Measurements from ENCODE around the gene IRGQ. TPM values are rescaled to one million over a fixed set of nuclear protein-coding genes. Genes with fewer than 3 reads are reported as not detected.
A peak's percentile ranks its signal among the peaks of the same experiment; 100 is the strongest.

IRGQ gene
- total RNA-seq, 1 experiment from 2014 or later, result 37.7 TPM

DNA sequence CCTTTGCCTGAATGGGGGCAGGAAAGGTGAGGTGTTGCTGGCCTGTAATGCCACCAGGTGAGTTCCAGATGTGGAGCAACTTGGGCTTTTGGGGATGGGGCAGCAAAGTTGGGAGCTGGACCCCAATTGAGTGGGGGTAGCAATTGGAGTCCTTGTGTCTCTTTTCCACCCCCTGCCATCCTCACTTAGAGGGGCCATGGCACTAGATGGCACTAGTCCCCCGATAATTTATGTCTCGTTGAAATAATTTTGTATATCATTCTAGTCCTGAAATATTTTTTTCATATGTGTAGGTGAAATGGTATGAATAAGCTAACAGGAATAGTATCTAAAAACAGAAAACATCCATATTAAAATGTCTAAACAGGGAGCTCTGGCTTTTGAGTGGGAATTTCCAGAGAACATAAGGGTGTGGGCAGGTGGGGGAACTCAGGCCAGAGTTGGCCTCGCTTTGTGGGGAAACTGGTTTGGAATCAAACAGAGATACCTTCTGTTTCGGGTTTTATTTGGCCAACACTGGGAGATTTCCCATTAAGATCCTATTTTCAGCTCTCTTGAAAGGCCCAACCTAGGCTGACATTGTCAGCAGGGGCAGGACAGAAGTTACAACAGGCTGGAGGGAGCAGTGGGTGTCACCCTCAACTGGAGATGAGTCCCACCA is 3.8 kb upstream of the IRGQ start:
- Histone ChIP-seq H3K4me1 (ENCODE audit: insufficient read depth, low read length, poor library complexity, severe bottlenecking) (peaks cover 7% of the 10 kb centered on the region), H3K36me3 (ENCODE audit: insufficient read depth, low read length, poor library complexity, severe bottlenecking) (peaks cover 21% of the 10 kb centered on the region), H3K27me3 (replicated peaks; ENCODE audit: insufficient read depth, low read depth, low read length, poor library complexity) (no peaks in the 10 kb centered on the region), H3K27ac (ENCODE audit: low read depth, low read length, poor library complexity, severe bottlenecking) (no peak overlapping the region), H3K4me3 (ENCODE audit: low read depth, low read length, poor library complexity, severe bottlenecking) (no peak overlapping the region), H3K9me3 (ENCODE audit: low read depth, low read length, poor library complexity, severe bottlenecking) (no peaks in the 10 kb centered on the region)
- TSS peak; percentile 7 for BruUV-seq (replicated peaks)
- intact Hi-C loops (cut with micrococcal nuclease; ENCODE audit: unreplicated experiment), result loop anchor here (5.0 kb wide), 1 partner anchor 152 kb away; no protein-coding TSS in a partner anchor
- ChIA-PET CTCF (no interaction called here), POLR2A (ENCODE audit: low non-redundant PET) (no interaction called here)
- DNase-seq (ENCODE audit: low spot score), result no peak
- no peak for TF ChIP-seq EZH2 (IDR thresholded peaks at IDR 0.05; ENCODE audit: borderline replicate concordance, low read depth, low read length, poor library complexity, severe bottlenecking)
- TF ChIP-seq, protein P1, sequence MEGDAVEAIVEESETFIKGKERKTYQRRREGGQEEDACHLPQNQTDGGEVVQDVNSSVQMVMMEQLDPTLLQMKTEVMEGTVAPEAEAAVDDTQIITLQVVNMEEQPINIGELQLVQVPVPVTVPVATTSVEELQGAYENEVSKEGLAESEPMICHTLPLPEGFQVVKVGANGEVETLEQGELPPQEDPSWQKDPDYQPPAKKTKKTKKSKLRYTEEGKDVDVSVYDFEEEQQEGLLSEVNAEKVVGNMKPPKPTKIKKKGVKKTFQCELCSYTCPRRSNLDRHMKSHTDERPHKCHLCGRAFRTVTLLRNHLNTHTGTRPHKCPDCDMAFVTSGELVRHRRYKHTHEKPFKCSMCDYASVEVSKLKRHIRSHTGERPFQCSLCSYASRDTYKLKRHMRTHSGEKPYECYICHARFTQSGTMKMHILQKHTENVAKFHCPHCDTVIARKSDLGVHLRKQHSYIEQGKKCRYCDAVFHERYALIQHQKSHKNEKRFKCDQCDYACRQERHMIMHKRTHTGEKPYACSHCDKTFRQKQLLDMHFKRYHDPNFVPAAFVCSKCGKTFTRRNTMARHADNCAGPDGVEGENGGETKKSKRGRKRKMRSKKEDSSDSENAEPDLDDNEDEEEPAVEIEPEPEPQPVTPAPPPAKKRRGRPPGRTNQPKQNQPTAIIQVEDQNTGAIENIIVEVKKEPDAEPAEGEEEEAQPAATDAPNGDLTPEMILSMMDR (conservative IDR thresholded peaks at IDR 0.05; ENCODE audit: low read depth, low read length), result peak; percentile 35; the same call in 1 of the 2 replicates

DNA sequence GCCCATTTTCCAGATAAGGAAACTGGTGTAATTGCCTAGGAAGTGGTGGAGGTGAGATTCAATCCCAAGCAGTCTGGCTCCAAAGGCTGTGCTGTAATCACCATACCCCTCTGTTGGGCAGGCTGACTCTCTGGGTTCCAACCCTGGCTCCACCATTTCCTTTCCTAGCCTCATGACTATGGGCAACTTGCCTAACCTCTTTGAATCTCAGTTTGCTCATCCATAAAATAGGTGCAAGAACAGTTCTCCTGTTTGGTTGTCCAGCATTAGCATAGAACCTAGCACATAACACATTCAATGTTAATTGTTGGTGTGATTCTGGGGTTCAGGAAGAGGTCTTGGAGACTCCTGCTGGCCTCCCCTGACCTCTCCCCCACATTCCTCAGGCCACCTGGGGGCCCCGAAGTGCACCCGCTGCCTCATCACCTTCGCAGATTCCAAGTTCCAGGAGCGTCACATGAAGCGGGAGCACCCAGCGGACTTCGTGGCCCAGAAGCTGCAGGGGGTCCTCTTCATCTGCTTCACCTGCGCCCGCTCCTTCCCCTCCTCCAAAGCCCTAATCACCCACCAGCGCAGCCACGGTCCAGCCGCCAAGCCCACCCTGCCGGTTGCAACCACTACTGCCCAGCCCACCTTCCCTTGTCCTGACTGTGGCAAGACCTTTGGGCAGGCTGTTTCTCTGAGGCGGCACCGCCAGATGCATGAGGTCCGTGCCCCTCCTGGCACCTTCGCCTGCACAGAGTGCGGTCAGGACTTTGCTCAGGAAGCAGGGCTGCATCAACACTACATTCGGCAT is 2.7 kb upstream of the IRGQ start:
- no peaks in the 10 kb centered on the region for H3K9me3 ChIP-seq (ENCODE audit: low read depth, low read length, poor library complexity, severe bottlenecking)
- H3K27ac ChIP-seq (ENCODE audit: low read depth, low read length, poor library complexity, severe bottlenecking), result no peak overlapping the region
- BruUV-seq (replicated peaks), result no TSS peak
- intact Hi-C loops (cut with micrococcal nuclease; ENCODE audit: unreplicated experiment), result loop anchor here (5.0 kb wide), 1 partner anchor 151 kb away; no protein-coding TSS in a partner anchor
- DNase-seq (ENCODE audit: low spot score), result no peak
- ChIA-PET CTCF (no interaction called here), POLR2A (ENCODE audit: low non-redundant PET) (no interaction called here)
- no peak overlapping the region for H3K4me3 ChIP-seq (ENCODE audit: low read depth, low read length, poor library complexity, severe bottlenecking)
- no peaks in the 10 kb centered on the region for H3K27me3 ChIP-seq (replicated peaks; ENCODE audit: insufficient read depth, low read depth, low read length, poor library complexity)
- no peak for TF ChIP-seq EZH2 (IDR thresholded peaks at IDR 0.05; ENCODE audit: borderline replicate concordance, low read depth, low read length, poor library complexity, severe bottlenecking)
- TF ChIP-seq, protein P1 (conservative IDR thresholded peaks at IDR 0.05; ENCODE audit: low read depth, low read length), result no peak
- peaks cover 24% of the 10 kb centered on the region for H3K36me3 ChIP-seq (ENCODE audit: insufficient read depth, low read length, poor library complexity, severe bottlenecking)
- H3K4me1 ChIP-seq (ENCODE audit: insufficient read depth, low read length, poor library complexity, severe bottlenecking), result peaks cover 12% of the 10 kb centered on the region

- POLR2A ChIA-PET (ENCODE audit: low non-redundant PET), result no interaction called here
- H3K4me3 ChIP-seq (ENCODE audit: low read depth, low read length, poor library complexity, severe bottlenecking), result peak overlapping the region; percentile 78
- H3K27ac ChIP-seq (ENCODE audit: low read depth, low read length, poor library complexity, severe bottlenecking), result peak overlapping the region; percentile 96
- H3K9me3 ChIP-seq (ENCODE audit: low read depth, low read length, poor library complexity, severe bottlenecking), result no peaks in the 10 kb centered on the region
- CTCF ChIA-PET, result no interaction called here
- H3K36me3 ChIP-seq (ENCODE audit: insufficient read depth, low read length, poor library complexity, severe bottlenecking), result peaks cover 28% of the 10 kb centered on the region
- no peak for TF ChIP-seq EZH2 (IDR thresholded peaks at IDR 0.05; ENCODE audit: borderline replicate concordance, low read depth, low read length, poor library complexity, severe bottlenecking)
- TF ChIP-seq, protein P1 (conservative IDR thresholded peaks at IDR 0.05; ENCODE audit: low read depth, low read length), result no peak
- BruUV-seq (replicated peaks), result no TSS peak
- DNase-seq (ENCODE audit: low spot score), result no peak
- intact Hi-C loops (cut with micrococcal nuclease; ENCODE audit: unreplicated experiment), result loop anchor here (2.0 to 5.0 kb wide), 2 partner anchors 65 to 151 kb away; partner anchors contain the start of gene ZNF575
- H3K27me3 ChIP-seq (replicated peaks; ENCODE audit: insufficient read depth, low read depth, low read length, poor library complexity), result no peaks in the 10 kb centered on the region
- peaks cover 12% of the 10 kb centered on the region for H3K4me1 ChIP-seq (ENCODE audit: insufficient read depth, low read length, poor library complexity, severe bottlenecking)
These were observed 1.9 kb upstream of the IRGQ start for GRCh38 chr19:43597876-43598275.
